ENCODE results near the gene PLEKHM3. TPM values are rescaled to one million over a fixed set of nuclear protein-coding genes. Genes with fewer than 3 reads are reported as not detected.

The PLEKHM3 gene
- total and polyA plus RNA-seq, 4 donors: 3.0 to 18.3 (median 5.5) TPM

GRCh38 chr2:208062961-208063360 is 37.6 kb upstream of the PLEKHM3 start:
- TF ChIP-seq ATF3 (IDR thresholded peaks at IDR 0.05) (no peak), REST (IDR thresholded peaks at IDR 0.05) (no peak), FOXA1 (IDR thresholded peaks at IDR 0.05) (no peak), MAX (IDR thresholded peaks at IDR 0.05) (no peak), GABPA (IDR thresholded peaks at IDR 0.05 in 1 of 2, conservative IDR thresholded peaks at IDR 0.05 in 1 of 2) (no peak), ZBTB33 (IDR thresholded peaks at IDR 0.05) (no peak), HNF4A (conservative IDR thresholded peaks at IDR 0.05) (no peak), JUND (IDR thresholded peaks at IDR 0.05) (no peak), YY1 (IDR thresholded peaks at IDR 0.05) (no peak), HNF4G (IDR thresholded peaks at IDR 0.05) (no peak), CTCF (IDR thresholded peaks at IDR 0.05; ENCODE audit: low read depth, low read length, missing input control) (no peak), RXRA (IDR thresholded peaks at IDR 0.05) (no peak), TAF1 (conservative IDR thresholded peaks at IDR 0.05) (no peak), NR2F2 (IDR thresholded peaks at IDR 0.05) (no peak), EGR1 (IDR thresholded peaks at IDR 0.05; ENCODE audit: low read depth in 2 of 2) (no peak), SP1 (IDR thresholded peaks at IDR 0.05) (no peak), RAD21 (IDR thresholded peaks at IDR 0.05) (no peak), FOXA2 (IDR thresholded peaks at IDR 0.05) (no peak)
- Histone ChIP-seq H3K9me3 (ENCODE audit: control insufficient read depth in 4 of 4, low read length in 3 of 4) (no peaks in the 10 kb centered on the region), H3K9ac (ENCODE audit: low read depth in 1 of 2, low read length in 2 of 2) (no peak overlapping the region), H3K4me3 (ENCODE audit: low read depth in 1 of 3, low read length in 3 of 3) (no peak overlapping the region), H3K27me3 (ENCODE audit: control insufficient read depth in 4 of 4, insufficient read depth in 4 of 4, low read length in 3 of 4) (no peaks in the 10 kb centered on the region), H3K27ac (ENCODE audit: low read depth in 1 of 2, low read length in 2 of 2) (no peak overlapping the region), H3K36me3 (ENCODE audit: control insufficient read depth in 4 of 4, insufficient read depth in 3 of 4, low read depth in 1 of 4, low read length in 3 of 4) (no peaks in the 10 kb centered on the region), H3K4me1 (ENCODE audit: control insufficient read depth in 4 of 4, insufficient read depth in 4 of 4, low read length in 3 of 4) (no peaks in the 10 kb centered on the region)
- 73% methylated on average over 2 of the region's 2 CpGs for WGBS
- DNase-seq (ENCODE audit: low spot score): no peak

Data from liver (tissue), 9 donors.